RWPE2 (cell line): ENCODE data around the gene PPFIA2.

ENCODE experiments used
- ATAC-seq: fragments of 200-7000 bp; cut with Tn5 transposase; 3 replicates; pipeline ENCODE4 v1.9.1; 2021; ENCODE audit warnings: low read depth
- DNase-seq: peaks from one replicate; pipeline ENCODE4 v3.0.0-alpha.2; 2020; ENCODE audit warnings: low spot score
- H3K27ac ChIP-seq: fragments of 450-650 bp; 2 replicates; pipeline ENCODE4 v1.5.1; 2017; ENCODE audit warnings: mild to moderate bottlenecking; ENCODE audit not compliant: poor library complexity, severe bottlenecking
- H3K27me3 ChIP-seq: fragments of 250-450 bp; sonication (Bioruptor Pico); 2 replicates; pipeline ENCODE4 v1.5.1; 2021; ENCODE audit warnings: mild to moderate bottlenecking, moderate library complexity; ENCODE audit not compliant: insufficient read depth, poor library complexity, severe bottlenecking
- H3K36me3 ChIP-seq: fragments of 250-450 bp; sonication (Bioruptor Pico); 2 replicates; pipeline ENCODE4 v1.5.1; 2020; ENCODE audit warnings: low read depth, mild to moderate bottlenecking, moderate library complexity
- H3K4me1 ChIP-seq: fragments of 250-450 bp; sonication (Bioruptor Pico); 2 replicates; pipeline ENCODE4 v1.5.1; 2021; ENCODE audit warnings: mild to moderate bottlenecking, moderate library complexity; ENCODE audit not compliant: insufficient read depth, poor library complexity, severe bottlenecking
- H3K4me3 ChIP-seq: fragments of 250-450 bp; sonication (Bioruptor Pico); 2 replicates; pipeline ENCODE4 v1.5.1; 2021; ENCODE audit warnings: mild to moderate bottlenecking, moderate library complexity; ENCODE audit not compliant: severe bottlenecking
- H3K9me3 ChIP-seq: fragments of 250-450 bp; sonication (Bioruptor Pico); 2 replicates; pipeline ENCODE4 v1.5.1; 2021; ENCODE audit warnings: mild to moderate bottlenecking, moderate library complexity; ENCODE audit not compliant: severe bottlenecking
- CTCF ChIP-seq: fragments of 450-650 bp; IDR thresholded peaks from one replicate; pipeline ENCODE4 v1.5.1; 2017; ENCODE audit warnings: mild to moderate bottlenecking, moderate library complexity; ENCODE audit not compliant: poor library complexity, severe bottlenecking

Gene PPFIA2

GRCh38 chr12:81337886-81338285 is 421.3 kb downstream of the PPFIA2 start:
- H3K4me1 ChIP-seq = no peaks in the 10 kb centered on the region
- ATAC-seq (peak; percentile 42; the same call in 1 of the 3 replicates), DNase-seq (no peak)
- no peaks in the 10 kb centered on the region for H3K27me3 ChIP-seq
- H3K9me3 ChIP-seq = no peaks in the 10 kb centered on the region
- H3K27ac ChIP-seq = no peak overlapping the region
- H3K4me3 ChIP-seq = no peak overlapping the region
- H3K36me3 ChIP-seq = no peaks in the 10 kb centered on the region
- no peak for TF ChIP-seq CTCF

GRCh38 chr12:81333812-81334211 is 425.3 kb downstream of the PPFIA2 start:
- Histone ChIP-seq H3K9me3 (no peaks in the 10 kb centered on the region), H3K27me3 (no peaks in the 10 kb centered on the region), H3K4me3 (no peak overlapping the region), H3K36me3 (no peaks in the 10 kb centered on the region), H3K27ac (no peak overlapping the region), H3K4me1 (no peaks in the 10 kb centered on the region)
- ATAC-seq = no peak
- DNase-seq = no peak
- no peak for TF ChIP-seq CTCF

- no peak for DNase-seq
- no peak overlapping the region for H3K27ac ChIP-seq
- ATAC-seq = no peak
- H3K4me1 ChIP-seq = no peaks in the 10 kb centered on the region
- H3K9me3 ChIP-seq = no peaks in the 10 kb centered on the region
- no peaks in the 10 kb centered on the region for H3K27me3 ChIP-seq
- H3K36me3 ChIP-seq = no peaks in the 10 kb centered on the region
- no peak for TF ChIP-seq CTCF
- H3K4me3 ChIP-seq = no peak overlapping the region
These were observed 427.1 kb downstream of the PPFIA2 start for GRCh38 chr12:81332054-81332453.

GRCh38 chr12:81330480-81330879 is 428.7 kb downstream of the PPFIA2 start:
- DNase-seq = no peak
- H3K27ac ChIP-seq = no peak overlapping the region
- no peak for TF ChIP-seq CTCF
- H3K4me3 ChIP-seq = no peak overlapping the region
- ATAC-seq = no peak
- H3K36me3 ChIP-seq = no peaks in the 10 kb centered on the region
- no peaks in the 10 kb centered on the region for H3K27me3 ChIP-seq
- H3K4me1 ChIP-seq = no peaks in the 10 kb centered on the region
- H3K9me3 ChIP-seq = no peaks in the 10 kb centered on the region

GRCh38 chr12:81329085-81329484 is 430.1 kb downstream of the PPFIA2 start:
- no peak overlapping the region for H3K4me3 ChIP-seq
- no peaks in the 10 kb centered on the region for H3K4me1 ChIP-seq
- no peaks in the 10 kb centered on the region for H3K27me3 ChIP-seq
- no peaks in the 10 kb centered on the region for H3K36me3 ChIP-seq
- H3K27ac ChIP-seq = no peak overlapping the region
- no peaks in the 10 kb centered on the region for H3K9me3 ChIP-seq
- TF ChIP-seq CTCF = no peak
- DNase-seq (no peak), ATAC-seq (no peak)
